Esophagus squamous epithelium (tissue), 5 donors: ENCODE results near the gene GLIS1. TPM values are rescaled to one million over a fixed set of nuclear protein-coding genes. Genes with fewer than 3 reads are reported as not detected.

Experiments
- DNase-seq: peaks from one replicate; lab custom pipeline; 2025; lab: John Stamatoyannopoulos, UW
- H3K27ac ChIP-seq, 4 donors: fragments of 200-600 bp; sonication (generic); one replicate each; pipeline ENCODE4 v1.5.1; 2016 to 2019; ENCODE audit warnings: mild to moderate bottlenecking in 1 of 4
- H3K27me3 ChIP-seq, 4 donors: fragments of 200-600 bp; sonication (generic); 1 replicate in 3 of 4; 2 replicates in 1 of 4; pipeline versions ENCODE4 v1.5.1 to v1.6.0; 2017 to 2021; ENCODE audit warnings: antibody characterized with exemption in 1 of 4
- H3K36me3 ChIP-seq, 3 donors: fragments of 200-600 bp; sonication (generic); one replicate each; pipeline ENCODE4 v1.5.1; 2016 to 2019
- H3K4me1 ChIP-seq, 3 donors: fragments of 200-600 bp; sonication (generic); one replicate each; pipeline ENCODE4 v1.5.1; 2017 to 2019
- H3K4me3 ChIP-seq, 4 donors: fragments of 200-600 bp; sonication (generic); 1 replicate in 3 of 4; 2 replicates in 1 of 4; pipeline ENCODE4 v1.5.1; 2016 to 2019; ENCODE audit warnings: mild to moderate bottlenecking in 2 of 4, moderate library complexity in 1 of 4
- H3K9me3 ChIP-seq, 3 donors: fragments of 200-600 bp; sonication (generic); one replicate each; pipeline ENCODE4 v1.5.1; 2016 to 2019
- POLR2A ChIP-seq, 4 donors: fragments of 450-650 bp; IDR thresholded peaks; one replicate each; pipeline ENCODE4 v1.6.1; 2017; ENCODE audit warnings: antibody characterized with exemption in 4 of 4, mild to moderate bottlenecking in 4 of 4, moderate library complexity in 3 of 4
- WGBS, 2 donors: methylation state at CpG; one replicate each; pipeline ENCODE4 v1.1.5; 2018; 5-methylcytosine and 5-hydroxymethylcytosine counted together
- intact Hi-C: fragments of 100-400 bp; cut with DNase I; formaldehyde crosslinking; loops from one replicate; pipeline ENCODE4 v1.15.0; 2022
- total RNA-seq, 4 donors: library from RNA; depleted of rRNA; stranded (reverse); fragments of >200 nt; gene quantifications; one replicate each; pipeline ENCODE4 v1.1.0, GENCODE V29; 2016
- TF ChIP-seq, protein P1 (sequence below), 6 experiments: fragments of 450-650 bp in 4 of 6; fragments of 200-600 bp in 2 of 6; sonication (generic) in 2 of 6; IDR thresholded peaks; one replicate each; pipeline ENCODE4 v1.5.1; 2016 to 2019; ENCODE audit warnings: antibody characterized with exemption in 6 of 6, mild to moderate bottlenecking in 4 of 6, moderate library complexity in 4 of 6
- donor health status: DM: yes; HTN: yes; CAD: no.

The GLIS1 gene
- total RNA-seq, 4 donors from 2014 or later = 0.57 TPM; not detected in 3

DNA sequence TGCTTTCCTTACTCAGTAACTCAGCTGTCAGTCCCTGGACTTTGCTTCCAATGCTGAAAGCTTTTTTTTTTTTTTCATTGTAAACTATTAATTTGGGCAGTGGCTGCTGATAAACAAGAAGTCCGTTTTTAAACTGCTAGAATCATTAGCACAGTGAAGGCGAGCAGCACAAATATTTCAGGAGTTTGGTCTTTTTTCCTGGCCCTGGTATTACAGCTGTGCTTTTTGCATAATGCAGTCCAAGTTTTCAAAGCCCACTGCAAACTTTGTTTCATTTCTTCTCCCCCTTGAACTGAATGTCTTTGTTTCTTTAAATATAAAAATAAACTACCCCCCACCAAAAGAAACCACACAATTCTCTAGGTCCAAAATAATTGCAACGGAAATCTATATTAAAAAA is 6.6 kb downstream of the GLIS1 start:
- no peaks in the 10 kb centered on the region for H3K9me3 ChIP-seq
- peak overlapping the region in 3 of 4 donors; percentile 1 to 55 (median 42) for H3K27ac ChIP-seq
- 37 to 41% methylated on average over 3 of the region's 3 CpGs for WGBS, 2 donors
- intact Hi-C loops = no loop called here
- peaks cover 0 to 66% (median 2%) of the 10 kb centered on the region in 4 donors for H3K27me3 ChIP-seq
- no peaks in the 10 kb centered on the region for H3K36me3 ChIP-seq
- peaks cover 0 to 5% (median 0%) of the 10 kb centered on the region in 3 donors for H3K4me1 ChIP-seq
- no peak overlapping the region for H3K4me3 ChIP-seq
- no peak for DNase-seq
- TF ChIP-seq POLR2A (IDR thresholded peaks at IDR 0.05) = no peak
- TF ChIP-seq, protein P1, sequence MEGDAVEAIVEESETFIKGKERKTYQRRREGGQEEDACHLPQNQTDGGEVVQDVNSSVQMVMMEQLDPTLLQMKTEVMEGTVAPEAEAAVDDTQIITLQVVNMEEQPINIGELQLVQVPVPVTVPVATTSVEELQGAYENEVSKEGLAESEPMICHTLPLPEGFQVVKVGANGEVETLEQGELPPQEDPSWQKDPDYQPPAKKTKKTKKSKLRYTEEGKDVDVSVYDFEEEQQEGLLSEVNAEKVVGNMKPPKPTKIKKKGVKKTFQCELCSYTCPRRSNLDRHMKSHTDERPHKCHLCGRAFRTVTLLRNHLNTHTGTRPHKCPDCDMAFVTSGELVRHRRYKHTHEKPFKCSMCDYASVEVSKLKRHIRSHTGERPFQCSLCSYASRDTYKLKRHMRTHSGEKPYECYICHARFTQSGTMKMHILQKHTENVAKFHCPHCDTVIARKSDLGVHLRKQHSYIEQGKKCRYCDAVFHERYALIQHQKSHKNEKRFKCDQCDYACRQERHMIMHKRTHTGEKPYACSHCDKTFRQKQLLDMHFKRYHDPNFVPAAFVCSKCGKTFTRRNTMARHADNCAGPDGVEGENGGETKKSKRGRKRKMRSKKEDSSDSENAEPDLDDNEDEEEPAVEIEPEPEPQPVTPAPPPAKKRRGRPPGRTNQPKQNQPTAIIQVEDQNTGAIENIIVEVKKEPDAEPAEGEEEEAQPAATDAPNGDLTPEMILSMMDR (IDR thresholded peaks at IDR 0.05) = no peak

DNA sequence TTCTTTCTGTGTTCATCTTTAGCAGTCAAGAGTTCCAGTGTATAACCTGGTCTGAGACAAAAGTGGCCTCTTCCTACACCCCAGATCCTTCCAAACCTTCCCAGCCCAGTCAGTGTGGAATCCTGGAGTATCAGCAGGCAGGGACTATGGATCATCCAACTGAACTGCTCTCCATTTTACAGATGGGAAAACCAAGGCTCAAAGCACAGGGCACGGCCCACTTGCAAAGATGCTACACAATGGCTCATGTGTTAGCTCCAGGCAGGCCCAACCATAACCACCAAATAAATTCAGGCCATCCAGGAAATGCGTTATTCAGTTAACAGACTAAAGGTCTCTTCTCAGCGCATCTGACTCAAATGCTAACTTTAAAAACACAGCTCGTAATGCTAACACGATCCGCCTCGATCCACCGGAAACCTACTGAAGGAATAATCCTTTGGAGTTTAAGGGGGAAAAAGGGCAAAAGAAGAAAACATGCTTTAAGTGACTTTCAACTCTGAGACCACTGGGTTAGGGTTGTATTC is 7.1 kb downstream of the GLIS1 start:
- no peaks in the 10 kb centered on the region for H3K9me3 ChIP-seq
- no peaks in the 10 kb centered on the region for H3K4me1 ChIP-seq
- no peak overlapping the region for H3K4me3 ChIP-seq
- TF ChIP-seq, protein P1 (IDR thresholded peaks at IDR 0.05) = no peak
- TF ChIP-seq POLR2A (IDR thresholded peaks at IDR 0.05) = no peak
- H3K27me3 ChIP-seq = peaks cover 0 to 60% (median under 1%) of the 10 kb centered on the region in 4 donors
- peak overlapping the region in 3 of 4 donors; percentile 1 to 55 (median 42) for H3K27ac ChIP-seq
- 78 to 90% methylated on average over 8 of the region's 8 CpGs for WGBS, 2 donors
- no peaks in the 10 kb centered on the region for H3K36me3 ChIP-seq
- DNase-seq = no peak
- intact Hi-C loops = no loop called here

DNA sequence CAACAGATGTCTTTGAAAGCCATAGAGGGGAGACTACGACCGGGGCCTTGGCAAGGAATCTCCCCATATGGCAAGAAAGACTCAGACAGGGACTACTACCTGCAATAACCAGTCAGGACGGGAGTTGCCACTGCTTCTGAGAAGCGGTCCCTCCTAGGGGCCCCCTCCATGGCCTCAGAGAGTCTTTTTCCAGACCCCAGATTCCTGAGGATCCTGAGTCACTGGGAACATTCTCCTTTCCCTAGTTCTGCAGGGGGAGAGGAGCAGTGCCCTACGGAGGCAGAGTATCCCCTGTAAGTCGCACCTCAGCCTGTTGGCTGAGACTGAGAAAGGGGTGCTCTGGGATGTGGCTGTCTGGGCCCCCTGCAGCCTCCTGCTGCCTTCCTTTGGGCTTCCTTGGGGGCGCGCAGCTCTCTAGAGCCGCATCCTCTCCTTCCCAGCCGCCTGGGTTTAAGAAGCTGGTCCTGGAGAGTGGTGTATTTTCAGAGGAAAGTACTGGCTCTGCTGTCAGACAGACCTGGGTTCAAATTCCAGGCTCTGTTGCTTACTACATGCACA is 7.8 kb downstream of the GLIS1 start:
- no peak for TF ChIP-seq POLR2A (IDR thresholded peaks at IDR 0.05)
- TF ChIP-seq, protein P1 (IDR thresholded peaks at IDR 0.05) = no peak
- no peak overlapping the region for H3K4me3 ChIP-seq
- intact Hi-C loops = no loop called here
- H3K9me3 ChIP-seq = no peaks in the 10 kb centered on the region
- peaks cover 0 to 53% (median 0%) of the 10 kb centered on the region in 4 donors for H3K27me3 ChIP-seq
- no peak for DNase-seq
- no peak overlapping the region for H3K27ac ChIP-seq
- no peaks in the 10 kb centered on the region for H3K4me1 ChIP-seq
- 84 to 93% methylated on average over 4 to 5 of the region's 10 CpGs for WGBS, 2 donors
- H3K36me3 ChIP-seq = no peaks in the 10 kb centered on the region

DNA sequence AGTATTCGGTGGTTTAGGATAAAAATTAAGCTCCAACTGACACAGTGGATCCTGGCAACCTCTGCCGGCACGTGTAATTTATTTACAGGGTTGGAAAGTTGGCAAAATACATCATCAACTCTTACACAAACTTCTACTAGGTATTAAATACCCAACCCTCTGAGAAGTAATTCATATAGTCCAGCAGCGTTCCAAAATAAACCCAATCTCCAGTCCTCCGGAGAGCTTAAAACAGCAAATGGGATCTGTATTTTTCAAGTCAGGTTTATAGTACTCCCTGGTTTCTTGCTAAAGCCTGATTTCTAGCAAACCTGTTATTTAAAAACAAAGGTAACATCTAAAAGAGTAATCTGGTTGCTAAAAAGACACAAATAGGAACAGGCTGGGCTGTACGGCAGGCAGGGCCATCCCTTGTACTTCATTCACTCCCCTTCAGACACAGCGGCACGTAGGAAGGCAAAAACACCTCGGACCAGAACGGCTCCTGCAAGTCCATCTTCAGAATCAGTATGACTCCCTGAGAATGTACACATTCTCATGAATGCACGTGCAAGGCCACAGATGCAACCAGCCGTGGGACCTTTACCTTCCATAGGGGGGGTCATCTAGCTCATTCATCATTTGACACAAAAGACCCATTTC is 8.6 kb downstream of the GLIS1 start:
- TF ChIP-seq POLR2A (IDR thresholded peaks at IDR 0.05) = no peak
- TF ChIP-seq, protein P1 (IDR thresholded peaks at IDR 0.05) = no peak

More for the DNA sequence above, 8.6 kb downstream of the GLIS1 start:
- no peaks in the 10 kb centered on the region for H3K36me3 ChIP-seq
- peaks cover 0 to 45% (median 0%) of the 10 kb centered on the region in 4 donors for H3K27me3 ChIP-seq
- no peaks in the 10 kb centered on the region for H3K4me1 ChIP-seq
- intact Hi-C loops = no loop called here
- no peak overlapping the region for H3K27ac ChIP-seq
- DNase-seq = no peak
- no peaks in the 10 kb centered on the region for H3K9me3 ChIP-seq
- no peak overlapping the region for H3K4me3 ChIP-seq
- 82 to 87% methylated on average over 12 of the region's 12 CpGs for WGBS, 2 donors
